Stimulated activated CD4-positive, alpha-beta T cell treated with anti-CD3 and anti-CD28 coated beads, TNF-alpha, amount 100 ng/mL, for 48 hours (primary cell): ENCODE measurements around the gene REXO1.
"Not testable (repeated sequence)": the region's sequence is repeated elsewhere in the genome, so short reads cannot be mapped to it uniquely, and the experiment has no call there.

Experiments
- DNase-seq, 3 donors: peaks; one replicate each; pipeline ENCODE4 v3.0.0-alpha.2; 2020; ENCODE audit warnings: low read depth in 3 of 3

REXO1 gene, protein sequence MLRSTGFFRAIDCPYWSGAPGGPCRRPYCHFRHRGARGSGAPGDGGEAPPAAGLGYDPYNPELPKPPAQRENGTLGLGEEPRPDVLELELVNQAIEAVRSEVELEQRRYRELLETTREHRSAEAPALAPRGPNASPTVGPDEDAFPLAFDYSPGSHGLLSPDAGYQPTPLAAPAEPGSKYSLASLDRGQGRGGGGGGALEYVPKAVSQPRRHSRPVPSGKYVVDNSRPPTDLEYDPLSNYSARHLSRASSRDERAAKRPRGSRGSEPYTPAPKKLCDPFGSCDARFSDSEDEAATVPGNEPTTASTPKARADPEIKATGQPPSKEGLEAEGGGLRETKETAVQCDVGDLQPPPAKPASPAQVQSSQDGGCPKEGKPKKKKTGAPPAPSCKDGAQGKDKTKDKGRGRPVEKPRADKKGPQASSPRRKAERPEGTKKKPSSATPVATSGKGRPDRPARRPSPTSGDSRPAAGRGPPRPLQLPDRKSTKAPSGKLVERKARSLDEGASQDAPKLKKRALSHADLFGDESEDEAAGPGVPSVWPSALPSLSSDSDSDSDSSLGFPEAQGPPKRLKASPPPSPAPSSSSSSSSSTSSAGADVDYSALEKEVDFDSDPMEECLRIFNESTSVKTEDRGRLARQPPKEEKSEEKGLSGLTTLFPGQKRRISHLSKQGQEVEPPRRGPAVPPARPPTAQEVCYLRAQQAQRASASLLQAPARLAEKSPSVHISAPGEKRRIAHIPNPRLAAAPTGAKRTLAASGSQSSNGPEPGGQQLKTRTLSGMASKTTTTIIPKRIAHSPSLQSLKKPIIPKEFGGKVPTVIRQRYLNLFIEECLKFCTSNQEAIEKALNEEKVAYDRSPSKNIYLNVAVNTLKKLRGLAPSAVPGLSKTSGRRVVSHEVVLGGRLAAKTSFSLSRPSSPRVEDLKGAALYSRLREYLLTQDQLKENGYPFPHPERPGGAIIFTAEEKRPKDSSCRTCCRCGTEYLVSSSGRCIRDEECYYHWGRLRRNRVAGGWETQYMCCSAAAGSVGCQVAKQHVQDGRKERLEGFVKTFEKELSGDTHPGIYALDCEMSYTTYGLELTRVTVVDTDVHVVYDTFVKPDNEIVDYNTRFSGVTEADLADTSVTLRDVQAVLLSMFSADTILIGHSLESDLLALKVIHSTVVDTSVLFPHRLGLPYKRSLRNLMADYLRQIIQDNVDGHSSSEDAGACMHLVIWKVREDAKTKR

DNA sequence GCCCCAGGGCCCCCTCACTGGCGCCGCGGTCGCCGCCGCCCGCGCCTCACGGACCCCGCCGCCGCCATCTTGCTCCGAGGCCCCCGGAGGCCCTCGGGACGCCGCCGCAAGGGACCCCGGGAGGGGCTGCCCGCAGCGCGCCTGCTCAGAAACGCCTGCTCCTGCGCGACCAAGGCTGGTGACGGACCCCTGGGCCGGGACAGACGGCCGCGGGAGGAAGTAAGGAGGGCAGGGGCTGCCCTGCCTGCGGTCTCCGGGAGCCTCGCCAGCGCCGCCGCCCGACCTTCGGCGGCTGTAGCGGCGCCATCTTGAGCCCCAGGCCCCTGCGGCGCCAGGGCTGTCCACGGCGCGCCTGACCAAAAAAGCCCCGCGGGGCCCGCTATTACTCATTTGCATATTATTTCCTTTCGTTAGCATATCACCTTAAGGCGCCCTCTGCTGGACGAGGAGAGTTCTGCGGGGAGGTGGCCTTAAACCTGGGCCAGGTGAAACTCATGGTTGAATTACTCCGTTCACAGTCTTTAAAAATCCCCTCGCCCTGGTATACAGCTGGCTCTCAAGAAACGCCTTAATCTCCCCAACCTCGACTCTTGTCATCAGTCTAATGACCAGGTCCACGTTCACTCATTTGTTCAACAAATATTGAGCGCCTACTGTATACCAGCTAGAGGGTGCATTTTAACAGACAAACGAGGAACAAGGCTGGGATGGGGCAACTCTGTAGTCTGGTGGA is at the start of gene REXO1:
REXO1 (minus strand) TSS at position 85 of the 733 bp plus-strand sequence. CDS start 125 bp downstream, outside the sequence.
- DNase-seq = peak; percentile 93 to 98 (median 94)

DNA sequence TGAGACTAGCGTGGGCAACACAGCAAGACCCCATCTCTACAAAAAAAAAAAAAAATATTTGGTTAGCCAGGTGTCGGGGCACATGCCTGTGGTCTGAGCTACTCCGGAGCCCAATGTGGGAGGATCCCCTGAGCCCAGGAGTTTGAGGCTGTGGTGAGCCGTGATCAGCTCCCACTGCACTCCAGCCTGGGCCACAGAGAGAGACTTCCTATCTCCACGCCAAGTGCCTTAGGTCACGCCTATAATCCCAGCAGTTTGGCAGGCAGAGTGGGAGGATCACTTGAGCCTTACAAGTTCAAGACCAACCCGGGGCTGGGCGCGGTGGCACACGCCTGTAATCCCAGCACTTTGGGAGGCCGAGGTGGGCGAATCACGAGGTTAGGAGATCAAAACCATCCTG is 48.2 kb upstream of the REXO1 start:
- DNase-seq = no peak

DNA sequence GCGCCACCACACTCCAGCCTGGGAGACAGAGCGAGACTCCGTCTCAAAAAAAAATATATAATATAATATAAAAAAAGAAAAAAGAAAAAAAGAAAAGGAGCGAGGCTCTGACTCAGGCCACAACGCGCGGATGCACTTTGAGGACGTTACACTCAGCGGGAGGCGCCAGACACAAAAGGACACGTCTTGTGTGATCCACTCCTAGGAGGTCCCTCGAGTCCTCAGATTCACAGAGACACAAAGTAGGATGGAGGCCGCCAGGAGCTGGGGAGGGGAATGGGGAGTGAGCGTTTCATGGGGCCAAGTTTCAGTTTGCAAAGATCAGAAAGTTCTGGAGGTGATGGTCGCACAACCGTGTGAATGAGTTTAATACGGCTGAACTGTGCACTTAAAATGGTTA is 45.5 kb upstream of the REXO1 start:
- no peak for DNase-seq

DNA sequence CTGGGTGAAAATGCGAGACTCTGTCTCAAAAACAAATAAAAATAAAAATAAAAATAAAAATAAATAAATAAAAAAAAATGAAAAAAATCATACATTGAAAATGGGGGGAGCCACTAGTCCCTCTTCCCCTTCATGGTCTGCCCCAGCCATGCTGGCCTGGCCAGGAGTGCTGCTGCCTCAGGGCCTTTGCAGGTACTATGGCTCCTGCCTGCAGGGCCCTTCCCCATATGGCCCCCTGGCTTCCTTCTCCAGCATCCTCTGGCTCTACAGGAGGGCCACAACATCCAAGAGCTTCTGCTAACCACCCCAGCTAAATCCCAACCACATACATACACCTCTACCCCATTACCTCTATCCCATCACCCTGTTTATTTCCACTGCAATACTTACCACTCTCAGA is 41.6 kb upstream of the REXO1 start:
- no peak for DNase-seq

DNA sequence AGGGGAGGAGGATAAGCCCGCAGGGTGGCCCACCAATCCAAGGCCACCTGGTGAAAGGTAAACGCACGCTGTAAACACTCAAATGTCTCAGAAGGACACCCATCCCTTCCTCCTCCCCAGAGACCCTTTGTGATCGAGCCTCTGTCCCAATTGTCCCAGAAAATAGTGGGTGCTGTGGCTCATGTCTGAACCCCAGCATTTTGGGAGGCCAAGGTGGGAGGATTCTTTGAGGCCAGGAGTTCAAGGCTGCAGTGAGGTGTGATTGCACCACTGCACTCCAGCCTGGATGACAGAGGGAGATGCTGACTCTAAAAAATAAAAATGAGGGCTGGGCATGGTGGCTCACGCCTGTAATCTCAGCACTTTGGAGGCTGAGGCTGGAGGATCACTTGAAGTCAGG is 40.1 kb upstream of the REXO1 start:
- no peak for DNase-seq

DNA sequence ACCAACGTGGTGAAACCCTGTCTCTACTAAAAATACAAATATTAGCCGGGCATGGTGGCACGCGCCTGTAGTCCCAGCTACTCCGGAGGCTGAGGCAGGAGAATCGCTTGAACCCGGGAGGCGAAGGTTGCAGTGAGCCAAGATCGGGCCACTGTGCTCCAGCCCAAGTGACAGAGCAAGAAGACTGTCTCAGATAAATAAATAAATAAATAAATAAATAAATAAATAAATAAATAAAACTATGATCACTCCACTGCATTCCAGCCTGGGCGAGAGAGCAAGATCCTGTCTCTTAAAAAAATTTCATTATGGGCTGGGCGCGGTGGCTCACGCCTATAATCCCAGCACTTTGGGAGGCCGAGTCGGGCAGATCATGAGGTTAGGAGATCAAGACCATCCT is 38.1 kb upstream of the REXO1 start:
- not testable (repeated sequence) for DNase-seq

DNA sequence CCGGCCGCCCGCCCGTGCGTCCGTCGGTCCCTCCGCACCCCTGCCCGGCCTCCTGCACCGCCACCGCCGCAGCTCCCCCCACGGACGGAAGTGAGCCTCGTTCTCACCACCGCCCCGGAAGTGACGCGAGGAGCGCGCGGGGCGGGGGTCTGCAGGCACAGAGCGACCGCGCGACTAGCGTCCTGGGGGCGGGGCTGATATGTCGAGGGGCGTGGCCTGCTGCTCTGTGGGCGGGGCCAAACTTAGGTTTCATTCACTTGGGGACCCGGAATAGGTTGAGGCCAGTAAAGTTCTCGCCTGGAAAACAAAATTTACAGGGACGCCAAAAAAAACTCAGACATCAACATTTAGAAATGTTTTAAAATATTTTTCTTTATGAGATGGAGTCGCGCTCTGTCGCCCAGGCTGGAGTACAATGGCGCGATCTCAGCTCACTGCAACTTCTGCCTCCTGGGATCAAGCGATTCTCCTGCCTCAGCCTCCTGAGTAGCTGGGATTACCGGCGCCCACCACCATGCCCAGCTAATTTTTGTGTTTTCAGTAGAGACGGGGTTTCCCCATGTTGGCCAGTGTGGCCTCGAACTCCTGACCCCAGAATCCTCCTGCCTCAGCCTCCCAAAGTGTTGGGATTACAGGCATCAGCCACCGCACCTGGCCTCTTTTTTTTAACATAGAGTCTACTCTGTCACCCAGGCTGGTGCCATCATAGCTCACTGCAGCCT is 37.3 kb upstream of the REXO1 start, which contains the start of gene ABHD17A:
ABHD17A (minus strand) TSS at position 99 of the 722 bp plus-strand sequence. CDS start 3,930 bp downstream, outside the sequence.
- DNase-seq = peak; percentile 90 to 94 (median 93)

DNA sequence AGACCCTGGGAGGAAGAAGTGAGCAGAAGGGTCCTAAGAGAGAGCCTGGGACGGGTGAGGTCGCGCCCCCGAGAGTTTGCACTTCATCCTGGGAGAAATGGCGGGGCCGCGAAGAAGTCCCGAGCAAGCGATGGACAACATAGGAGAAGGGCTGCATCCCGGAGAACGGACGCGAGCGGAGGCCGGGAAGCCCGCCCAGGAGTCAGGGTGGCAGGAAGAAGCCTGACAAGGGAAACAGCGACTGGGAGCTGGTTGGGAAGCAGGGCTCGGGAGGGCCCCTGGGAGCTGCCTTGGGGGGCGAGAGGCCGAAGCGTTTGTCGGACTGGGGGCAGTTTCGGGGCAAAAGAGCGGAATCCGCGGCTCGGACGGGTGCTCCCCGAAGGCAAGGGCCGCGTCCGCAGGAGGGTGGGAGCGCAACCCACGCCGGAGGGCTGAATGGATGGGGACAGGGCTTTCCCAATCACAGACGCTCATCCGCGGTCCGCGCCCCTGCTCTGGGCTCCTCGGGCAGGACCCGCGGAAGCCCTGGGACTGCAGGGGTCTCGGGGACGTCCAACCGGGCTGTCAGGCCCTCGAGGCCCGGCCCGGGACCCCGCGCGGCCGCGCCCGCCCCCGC is 36.5 kb upstream of the REXO1 start:
- DNase-seq = no peak

DNA sequence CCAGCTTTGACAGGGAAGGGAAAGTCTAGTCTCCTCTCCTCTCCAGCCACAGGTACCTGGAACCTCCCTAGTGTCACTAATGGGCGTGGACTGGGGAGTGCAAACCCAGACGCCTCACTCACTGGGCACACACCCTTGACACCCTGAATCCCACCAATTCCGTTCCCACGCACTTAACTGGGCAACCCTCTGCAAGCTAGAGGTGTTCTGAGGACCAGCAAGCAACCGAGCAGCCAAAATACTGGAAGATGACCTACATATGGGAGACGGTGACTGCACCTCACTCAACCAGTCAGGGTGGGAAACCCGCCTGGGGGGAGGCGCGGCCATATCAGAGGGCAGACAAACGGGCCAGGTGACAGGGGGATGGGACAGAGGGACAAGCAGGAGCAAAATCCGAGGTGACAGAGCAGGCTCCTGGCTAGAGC is 36.0 kb upstream of the REXO1 start:
- peak in 1 of 3 donors; percentile 57 for DNase-seq

DNA sequence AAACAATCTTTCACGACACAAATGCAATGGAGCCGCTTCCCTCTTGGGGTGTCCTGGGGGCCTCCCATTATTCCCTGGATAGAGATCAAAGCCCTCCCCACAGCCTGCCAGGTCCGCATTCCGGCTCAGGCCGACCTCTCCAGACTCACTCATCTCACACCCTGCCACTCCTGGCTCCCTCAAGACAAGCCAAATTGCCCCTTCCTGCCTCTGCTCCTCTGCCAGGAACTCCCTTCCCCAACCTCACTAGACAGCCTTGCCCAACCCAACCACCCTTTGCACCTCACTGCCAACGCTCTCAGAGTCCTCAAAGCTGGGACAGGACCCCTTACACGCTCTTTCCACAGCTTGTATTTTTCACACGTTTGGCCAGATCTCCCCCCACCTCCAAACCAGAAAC is 35.5 kb upstream of the REXO1 start:
- no peak for DNase-seq

DNA sequence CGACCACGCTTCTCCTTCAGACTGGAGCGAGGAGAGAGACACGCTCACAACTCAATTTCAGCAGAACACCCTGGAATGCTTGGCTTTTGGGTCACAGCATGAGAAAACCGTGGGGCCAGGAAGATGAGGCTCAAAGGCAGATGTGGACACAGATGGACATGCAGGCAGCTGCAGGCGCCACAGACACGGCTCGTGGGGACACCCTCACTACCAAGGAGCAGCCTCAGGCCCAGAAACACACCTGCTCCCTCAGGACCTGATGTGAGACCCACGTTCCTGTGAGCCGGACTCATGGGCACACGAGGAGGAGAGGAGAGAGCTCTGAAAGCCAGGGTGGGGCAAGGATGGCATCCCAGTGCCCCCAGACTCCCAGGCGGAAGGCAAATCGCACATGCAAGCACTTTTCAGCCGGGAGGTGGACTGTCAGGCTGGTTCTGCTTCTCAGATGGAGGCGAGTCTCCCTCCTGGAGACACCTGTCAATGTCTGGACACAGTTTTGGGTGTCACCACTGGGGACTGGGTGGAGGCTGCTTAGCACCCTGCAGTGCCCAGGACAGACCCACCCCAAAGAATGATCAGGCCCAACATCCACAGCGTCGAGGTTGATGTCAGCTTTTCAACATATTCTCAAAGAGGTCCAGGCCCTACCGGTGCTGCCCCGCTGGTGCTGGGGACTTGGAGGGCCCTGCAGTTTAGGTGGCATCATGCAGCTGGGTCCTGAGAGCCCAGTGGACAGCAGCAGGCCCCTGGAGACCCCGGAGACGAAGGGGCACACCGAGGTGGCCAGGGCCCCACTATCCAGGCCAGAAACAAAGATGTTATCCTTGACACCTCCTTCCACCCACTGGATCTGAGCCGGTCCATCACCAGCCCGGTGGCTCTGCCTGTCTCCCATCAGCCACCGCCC is 34.8 kb upstream of the REXO1 start:
- DNase-seq = no peak

DNA sequence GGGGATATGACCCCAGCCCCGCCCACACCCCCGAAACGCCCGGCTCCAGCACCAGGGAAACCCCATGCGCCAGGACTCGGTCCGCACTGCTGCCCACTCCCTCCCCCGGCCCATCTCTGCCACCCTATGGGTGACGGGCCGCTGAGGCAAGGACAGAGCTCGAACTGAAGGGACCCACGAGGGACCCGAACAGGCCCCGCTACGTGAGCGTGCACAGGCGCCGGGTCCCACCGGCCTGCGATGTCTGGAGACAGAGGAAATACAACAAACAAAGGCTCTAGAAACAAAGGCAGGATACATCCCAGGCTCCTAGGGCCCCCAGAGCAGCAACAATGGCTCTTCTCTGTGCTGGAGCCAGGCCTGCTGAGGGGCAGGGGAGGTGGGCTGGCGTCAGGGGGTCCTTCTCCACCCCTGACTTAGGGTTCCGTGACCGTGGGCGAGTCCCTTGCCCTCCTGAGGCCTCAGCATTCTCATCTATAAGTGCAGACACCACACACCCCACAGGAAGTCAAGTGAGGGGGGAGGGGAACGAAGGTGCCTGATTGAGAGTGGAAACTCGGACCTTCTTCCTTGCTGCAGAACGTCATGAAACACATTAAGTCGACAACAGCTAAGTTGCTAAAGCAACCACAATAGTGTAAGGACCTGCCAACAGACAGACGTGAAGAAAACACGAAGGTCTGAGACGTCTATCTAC is 34.0 kb upstream of the REXO1 start:
- peak in 2 of 3 donors; percentile 43 to 65 for DNase-seq

DNA sequence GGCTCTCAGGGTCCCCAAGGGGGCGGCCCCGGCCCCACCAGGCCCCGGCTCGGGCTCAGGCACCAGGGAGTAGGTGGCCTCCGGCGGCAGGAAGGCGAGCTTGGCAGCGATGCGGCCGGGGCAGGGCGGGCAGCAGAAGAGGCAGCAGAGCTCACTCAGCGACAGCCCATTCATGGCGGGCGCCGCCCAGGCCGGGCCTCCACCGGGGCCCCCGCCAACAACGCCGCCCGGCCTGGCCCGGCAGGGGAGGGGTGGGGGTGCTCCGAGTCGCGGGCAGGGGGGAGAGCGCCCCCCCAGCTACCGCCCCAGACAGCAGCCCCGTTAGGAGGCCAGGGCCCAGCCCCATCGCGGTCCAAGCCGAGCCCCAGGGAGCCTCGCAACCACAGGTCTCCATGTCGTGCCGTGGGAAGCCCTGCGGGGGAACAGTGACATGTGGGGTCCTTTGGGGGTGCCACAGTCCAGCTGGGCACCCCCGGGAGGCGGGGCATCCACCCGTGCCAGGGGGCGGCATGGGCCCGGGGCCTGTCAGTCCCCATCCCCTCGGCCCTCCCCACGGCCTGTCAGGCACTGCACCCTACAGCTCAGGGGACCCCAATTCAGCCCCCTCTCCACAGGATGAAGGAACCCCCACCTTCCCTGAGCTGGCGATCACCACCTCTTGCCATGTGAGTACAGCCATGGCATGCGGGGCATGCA is 33.3 kb upstream of the REXO1 start:
- DNase-seq = not testable (repeated sequence)

DNA sequence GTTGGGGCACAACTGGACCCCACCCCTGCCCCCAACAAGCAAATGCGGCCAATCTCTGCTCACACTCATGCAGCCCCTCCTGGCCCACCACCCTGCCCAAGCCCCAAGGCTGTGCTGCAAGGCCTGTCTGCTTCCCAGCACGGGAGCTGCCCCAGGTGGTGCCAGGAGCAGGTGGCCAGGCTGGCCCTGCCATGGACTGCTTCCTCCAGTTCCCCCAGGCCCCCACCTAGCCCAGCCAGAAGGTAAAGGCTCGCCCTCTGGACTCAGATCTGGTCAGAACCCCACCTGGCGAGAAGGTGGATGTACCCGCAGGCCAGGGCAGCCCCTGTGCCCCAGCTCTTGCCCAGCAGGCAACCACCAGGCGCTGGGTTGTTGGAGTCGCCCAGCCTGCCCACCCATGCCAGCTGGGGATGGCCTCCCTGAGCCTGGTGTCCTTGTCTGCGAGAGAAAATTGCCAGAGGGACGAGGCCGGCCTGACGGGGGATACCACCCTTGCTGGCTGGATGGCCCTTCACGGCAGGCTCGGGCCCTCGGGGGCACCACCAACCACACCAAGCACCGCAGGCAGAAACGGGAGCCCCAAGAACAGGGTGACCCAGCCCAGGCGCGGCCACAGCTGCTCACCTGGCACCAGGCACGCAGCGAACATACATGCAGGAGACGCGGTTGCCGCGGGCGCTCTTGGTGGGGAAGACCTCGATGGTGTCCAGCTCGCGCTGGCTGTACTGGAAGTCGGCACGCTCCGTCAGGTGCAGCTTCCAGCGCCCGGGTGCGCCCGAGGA is 32.5 kb upstream of the REXO1 start:
- DNase-seq = no peak

DNA sequence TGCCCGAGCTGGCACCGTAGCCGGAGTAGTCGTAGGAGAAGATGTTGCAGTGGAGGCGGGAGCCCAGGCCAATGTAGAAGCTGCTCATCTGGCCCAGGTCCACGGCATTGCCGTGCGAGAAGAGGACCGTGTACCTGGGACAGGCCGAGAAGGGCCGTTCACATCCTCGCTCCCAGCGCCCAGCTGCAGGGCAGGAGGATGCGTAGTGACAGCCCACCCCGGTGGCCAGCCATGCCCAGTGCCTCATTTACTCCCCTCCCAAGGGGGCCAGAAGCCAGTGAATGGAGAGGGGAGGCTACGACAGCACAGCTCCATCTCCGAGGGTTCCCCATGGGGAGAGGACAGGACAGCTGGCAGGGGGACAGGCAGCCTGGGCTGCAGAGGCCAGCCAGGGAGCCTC is 31.7 kb upstream of the REXO1 start:
- DNase-seq = not testable (repeated sequence)

DNA sequence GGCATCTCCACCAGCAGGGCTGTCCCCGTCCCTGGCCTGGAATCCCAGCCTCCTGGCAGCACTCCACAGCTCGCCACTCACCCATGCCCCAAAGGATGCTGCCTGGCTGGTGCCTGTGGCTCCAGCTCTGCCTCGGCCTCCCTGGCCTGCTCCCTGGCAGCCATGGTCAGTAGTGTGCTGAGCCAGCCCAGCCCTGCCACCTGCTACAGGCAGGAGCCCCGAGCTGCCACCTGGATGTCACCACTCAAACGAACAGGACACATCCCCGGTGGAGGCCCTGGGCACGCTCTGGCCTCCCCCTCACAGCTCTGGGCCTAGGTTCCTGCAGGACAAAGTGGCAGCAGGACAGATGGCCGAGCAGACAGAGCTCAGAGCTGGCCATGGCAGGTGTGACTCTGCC is 30.3 kb upstream of the REXO1 start:
- DNase-seq = not testable (repeated sequence)

DNA sequence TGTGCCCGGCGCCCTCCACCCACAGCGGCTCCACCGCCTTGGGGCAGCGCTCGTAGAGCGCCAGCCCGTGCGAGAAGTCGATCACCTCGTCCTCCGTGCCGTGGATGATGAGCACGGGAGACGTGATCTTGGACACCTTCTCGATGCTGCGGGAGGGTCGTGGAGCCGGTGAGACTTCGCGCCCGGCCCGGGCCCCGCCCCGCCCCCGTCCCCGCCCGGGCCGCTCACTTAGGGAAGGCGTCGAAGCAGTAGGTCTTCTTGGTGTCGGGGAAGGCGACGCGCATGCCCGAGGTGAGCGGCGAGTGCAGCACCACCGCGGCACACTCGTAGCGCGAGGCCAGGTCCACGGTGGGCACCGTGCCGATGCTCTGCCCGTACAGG is 29.0 kb upstream of the REXO1 start:
- not testable (repeated sequence) for DNase-seq
